Gastroesophageal sphincter (tissue), 3 donors: ENCODE data around the gene NPIPB8.

Experiments used
- EP300 ChIP-seq: sonication (generic); formaldehyde crosslinking; IDR thresholded peaks from one replicate; pipeline ENCODE4 v1.6.1; 2017; ENCODE audit warnings: antibody characterized with exemption, mild to moderate bottlenecking
- POLR2A ChIP-seq, 2 donors: fragments of 450-650 bp; IDR thresholded peaks; one replicate each; pipeline ENCODE4 v1.6.1; 2017; ENCODE audit warnings: antibody characterized with exemption in 2 of 2, mild to moderate bottlenecking in 2 of 2, moderate library complexity in 1 of 2
- TF ChIP-seq, protein P1 (sequence below), 4 experiments: fragments of 200-600 bp in 2 of 4; fragments of 450-650 bp in 2 of 4; sonication (generic) in 1 of 4; IDR thresholded peaks; one replicate each; pipeline ENCODE4 v1.5.1; 2017 to 2019; ENCODE audit warnings: antibody characterized with exemption in 4 of 4, mild to moderate bottlenecking in 2 of 4, moderate library complexity in 2 of 4

DNA sequence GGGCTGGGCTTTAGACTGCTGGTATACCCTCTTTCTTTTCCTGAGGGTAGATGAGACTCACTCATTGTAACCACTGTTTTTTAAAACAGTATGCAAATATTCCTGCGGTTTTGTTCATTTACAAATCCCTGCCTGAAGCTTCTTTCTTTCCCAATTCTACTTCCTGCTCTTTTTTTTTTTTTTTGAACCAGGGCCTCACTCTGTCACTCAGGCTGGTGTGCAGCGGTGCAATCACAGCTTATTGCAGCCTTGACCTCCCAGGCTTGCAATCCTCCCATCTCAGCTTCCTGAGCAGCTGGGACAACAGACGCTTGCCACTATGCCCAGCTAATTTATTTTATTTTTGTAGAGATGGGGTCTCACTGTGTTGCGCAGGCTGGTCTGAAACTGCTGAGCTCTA, 20.0 kb upstream of the NPIPB8 start:
- TF ChIP-seq, protein P1, sequence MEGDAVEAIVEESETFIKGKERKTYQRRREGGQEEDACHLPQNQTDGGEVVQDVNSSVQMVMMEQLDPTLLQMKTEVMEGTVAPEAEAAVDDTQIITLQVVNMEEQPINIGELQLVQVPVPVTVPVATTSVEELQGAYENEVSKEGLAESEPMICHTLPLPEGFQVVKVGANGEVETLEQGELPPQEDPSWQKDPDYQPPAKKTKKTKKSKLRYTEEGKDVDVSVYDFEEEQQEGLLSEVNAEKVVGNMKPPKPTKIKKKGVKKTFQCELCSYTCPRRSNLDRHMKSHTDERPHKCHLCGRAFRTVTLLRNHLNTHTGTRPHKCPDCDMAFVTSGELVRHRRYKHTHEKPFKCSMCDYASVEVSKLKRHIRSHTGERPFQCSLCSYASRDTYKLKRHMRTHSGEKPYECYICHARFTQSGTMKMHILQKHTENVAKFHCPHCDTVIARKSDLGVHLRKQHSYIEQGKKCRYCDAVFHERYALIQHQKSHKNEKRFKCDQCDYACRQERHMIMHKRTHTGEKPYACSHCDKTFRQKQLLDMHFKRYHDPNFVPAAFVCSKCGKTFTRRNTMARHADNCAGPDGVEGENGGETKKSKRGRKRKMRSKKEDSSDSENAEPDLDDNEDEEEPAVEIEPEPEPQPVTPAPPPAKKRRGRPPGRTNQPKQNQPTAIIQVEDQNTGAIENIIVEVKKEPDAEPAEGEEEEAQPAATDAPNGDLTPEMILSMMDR (IDR thresholded peaks at IDR 0.05): no peak
- no peak for TF ChIP-seq POLR2A (IDR thresholded peaks at IDR 0.05)
- no peak for TF ChIP-seq EP300
